HG02610 (cell line): ENCODE results near the gene SMARCD1.
"Not testable (repeated sequence)": the region's sequence is repeated elsewhere in the genome, so short reads cannot be mapped to it uniquely, and the experiment has no call there.

Source experiments
- ATAC-seq: cut with Tn5 transposase; IDR thresholded peaks from one replicate; pipeline ENCODE4 v1.9.1; 2021; ENCODE audit warnings: mild to moderate bottlenecking, moderate library complexity; ENCODE audit not compliant: unreplicated experiment

The SMARCD1 gene

GRCh38 chr12:50075808-50076170, 9.4 kb upstream of the SMARCD1 start:
- no peak for ATAC-seq

- no peak for ATAC-seq
Measured at GRCh38 chr12:50077099-50077498, 8.0 kb upstream of the SMARCD1 start.

GRCh38 chr12:50078281-50078680, 6.9 kb upstream of the SMARCD1 start:
- ATAC-seq, result no peak

GRCh38 chr12:50079771-50080170, 5.4 kb upstream of the SMARCD1 start:
- no peak for ATAC-seq

GRCh38 chr12:50081096-50081808, 3.9 kb upstream of the SMARCD1 start:
- ATAC-seq, result no peak

GRCh38 chr12:50082644-50083043, 2.5 kb upstream of the SMARCD1 start:
- no peak for ATAC-seq

GRCh38 chr12:50083301-50083700, 1.8 kb upstream of the SMARCD1 start:
- no peak for ATAC-seq

GRCh38 chr12:50084409-50084774, 750 bp upstream of the SMARCD1 start:
- not testable (repeated sequence) for ATAC-seq

GRCh38 chr12:50085615-50086072, 502 bp downstream of the SMARCD1 start:
- no peak for ATAC-seq

GRCh38 chr12:50086148-50086547, 1.0 kb downstream of the SMARCD1 start:
- ATAC-seq, result no peak

GRCh38 chr12:50087151-50087550, 2.0 kb downstream of the SMARCD1 start:
- no peak for ATAC-seq

- no peak for ATAC-seq
Measured at GRCh38 chr12:50087995-50088394, 2.9 kb downstream of the SMARCD1 start.

GRCh38 chr12:50088577-50089335, 3.6 kb downstream of the SMARCD1 start:
- ATAC-seq, result peak; percentile 29

GRCh38 chr12:50089730-50090129, 4.6 kb downstream of the SMARCD1 start:
- ATAC-seq, result no peak

GRCh38 chr12:50090391-50090790, 5.2 kb downstream of the SMARCD1 start:
- no peak for ATAC-seq

- ATAC-seq, result no peak
Measured at GRCh38 chr12:50097952-50098351, 12.8 kb downstream of the SMARCD1 start.

- ATAC-seq, result no peak
Measured at GRCh38 chr12:50099302-50100008, 14.3 kb downstream of the SMARCD1 start.

- no peak for ATAC-seq
Measured at GRCh38 chr12:50100561-50100960, 15.4 kb downstream of the SMARCD1 start.

- ATAC-seq, result no peak
Measured at GRCh38 chr12:50101663-50102062, 16.5 kb downstream of the SMARCD1 start.

GRCh38 chr12:50102131-50102531, 17.0 kb downstream of the SMARCD1 start:
- ATAC-seq, result no peak

GRCh38 chr12:50102646-50103309, 17.6 kb downstream of the SMARCD1 start:
- ATAC-seq, result no peak
